GM23248 (cell line): ENCODE measurements around the gene ITSN2. TPM values are rescaled to one million over a fixed set of nuclear protein-coding genes. Genes with fewer than 3 reads are reported as not detected.

Source experiments
- DNase-seq: peaks from one replicate; pipeline ENCODE4 v3.0.0-alpha.2; 2015
- H2AFZ ChIP-seq: fragments of 200-600 bp; sonication (generic); 2 replicates; pipeline ENCODE4 v1.6.1; 2016; ENCODE audit warnings: antibody characterized with exemption
- H3F3A ChIP-seq: fragments of 200-600 bp; sonication (generic); 2 replicates; pipeline ENCODE4 v1.6.1; 2016; ENCODE audit warnings: mild to moderate bottlenecking, antibody characterized with exemption, mixed run types; ENCODE audit not compliant: insufficient read depth
- H3K27ac ChIP-seq: fragments of 200-600 bp; sonication (generic); 2 replicates; pipeline ENCODE4 v1.5.1; 2016; ENCODE audit warnings: mild to moderate bottlenecking
- H3K27me3 ChIP-seq: fragments of 200-600 bp; sonication (generic); replicated peaks from 2 replicates; pipeline ENCODE4 v1.6.1; 2016; ENCODE audit warnings: mild to moderate bottlenecking; ENCODE audit not compliant: insufficient read depth
- H3K36me3 ChIP-seq: fragments of 200-600 bp; sonication (generic); 2 replicates; pipeline ENCODE4 v1.6.1; 2016; ENCODE audit warnings: low read depth, mild to moderate bottlenecking
- H3K4me1 ChIP-seq: fragments of 200-600 bp; sonication (generic); 2 replicates; pipeline ENCODE4 v1.6.1; 2016; ENCODE audit warnings: mild to moderate bottlenecking; ENCODE audit not compliant: insufficient read depth
- H3K4me2 ChIP-seq: fragments of 200-600 bp; sonication (generic); one replicate; pipeline ENCODE4 v1.6.1; 2016; ENCODE audit warnings: mild to moderate bottlenecking; ENCODE audit not compliant: unreplicated experiment
- H3K4me3 ChIP-seq: fragments of 200-600 bp; sonication (generic); 2 replicates; pipeline ENCODE4 v1.5.1; 2016; ENCODE audit warnings: mild to moderate bottlenecking
- H3K79me2 ChIP-seq: fragments of 200-600 bp; sonication (generic); 2 replicates; pipeline ENCODE4 v1.6.1; 2016; ENCODE audit warnings: mild to moderate bottlenecking; ENCODE audit not compliant: insufficient read depth
- H3K9ac ChIP-seq: fragments of 200-600 bp; sonication (generic); 2 replicates; pipeline ENCODE4 v1.6.1; 2016; ENCODE audit warnings: mild to moderate bottlenecking
- H3K9me2 ChIP-seq: fragments of 200-600 bp; sonication (generic); 2 replicates; pipeline ENCODE4 v1.6.1; 2016; ENCODE audit warnings: mixed run types, mild to moderate bottlenecking, moderate library complexity; ENCODE audit not compliant: insufficient read depth
- H3K9me3 ChIP-seq: fragments of 200-600 bp; sonication (generic); one replicate; pipeline ENCODE4 v1.6.1; 2017; ENCODE audit warnings: low read depth
- H4K20me1 ChIP-seq: fragments of 200-600 bp; sonication (generic); 2 replicates; pipeline ENCODE4 v1.6.0; 2016; ENCODE audit not compliant: insufficient read depth
- EZH2 ChIP-seq: fragments of 200-600 bp; sonication (generic); IDR thresholded peaks from 2 replicates; pipeline ENCODE4 v1.6.1; 2018; ENCODE audit warnings: antibody characterized with exemption, mild to moderate bottlenecking; ENCODE audit not compliant: insufficient read depth, poor library complexity, severe bottlenecking
- EZH2phosphoT487 ChIP-seq: fragments of 200-600 bp; sonication (generic); IDR thresholded peaks from 2 replicates; pipeline ENCODE4 v1.6.1; 2018; ENCODE audit warnings: antibody characterized with exemption, moderate library complexity, mild to moderate bottlenecking, low read depth; ENCODE audit not compliant: insufficient read depth
- WGBS, 2 experiments: methylation state at CpG; one replicate each; pipeline ENCODE4 v1.1.6; 2015 to 2017; ENCODE audit warnings: low lambda C conversion rate in 2 of 2, low coverage in 1 of 2; ENCODE audit errors: missing lambda C conversion rate in 2 of 2; 5-methylcytosine and 5-hydroxymethylcytosine counted together
- in situ Hi-C: fragments of 300-500 bp; cut with MboI; formaldehyde crosslinking; loops from 2 replicates; pipeline ENCODE4 v1.15.0; 2020
- polyA plus RNA-seq: library from polyadenylated mRNA; unstranded; fragments of >200 nt; fragmentation: Nextera tagmentation; extraction: Ambion mirVana; gene quantifications from 2 replicates; pipeline ENCODE4 v1.2.1, GENCODE V29; 2016
- total RNA-seq: library from RNA; depleted of rRNA; stranded (reverse); fragments of >200 nt; shearing (Covaris generic); gene quantifications from 2 replicates; pipeline ENCODE4 v1.2.3, GENCODE V29; 2014

ITSN2 gene
- total and polyA plus RNA-seq, 2 experiments from 2014 or later = 12.9 to 19.2 TPM

GRCh38 chr2:24301599-24301998, 58.7 kb downstream of the ITSN2 start:
- Histone ChIP-seq H3K27me3 (no peaks in the 10 kb centered on the region), H3K9me3 (no peaks in the 10 kb centered on the region), H4K20me1 (no peaks in the 10 kb centered on the region), H3K9me2 (no peaks in the 10 kb centered on the region), H3K4me2 (no peak overlapping the region), H3K4me3 (no peak overlapping the region), H3K4me1 (peaks cover 6% of the 10 kb centered on the region), H3K36me3 (peaks cover 37% of the 10 kb centered on the region), H3K27ac (no peak overlapping the region), H3F3A (peaks cover 17% of the 10 kb centered on the region; the same call in 1 of the 2 replicates), H3K9ac (no peak overlapping the region), H2AFZ (no peak overlapping the region), H3K79me2 (no peaks in the 10 kb centered on the region)
- TF ChIP-seq EZH2phosphoT487 (no peak), EZH2 (no peak)
- 97 to 98% methylated on average over 6 of the region's 6 CpGs for WGBS, 2 experiments
- in situ Hi-C loops = no loop called here
- DNase-seq = no peak

DNA sequence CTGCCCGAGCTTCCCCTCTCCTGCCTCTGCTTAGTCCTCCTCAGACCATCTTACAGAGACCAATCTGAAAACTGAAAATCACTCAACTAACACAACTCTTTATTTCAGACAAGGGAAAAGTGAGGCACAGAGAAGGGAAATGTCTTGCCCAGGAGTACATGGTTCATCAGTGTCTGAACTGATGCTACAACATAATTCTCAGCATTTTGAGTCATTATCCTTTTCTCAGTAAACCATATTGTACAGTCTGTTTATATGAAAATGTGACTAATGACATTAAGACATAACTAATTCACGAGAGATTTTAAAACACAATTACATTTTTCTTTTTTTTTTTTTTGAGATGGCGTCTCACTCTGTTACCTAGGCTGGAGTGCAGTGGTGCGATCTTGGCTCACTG, 62.7 kb downstream of the ITSN2 start:
- Histone ChIP-seq H4K20me1 (no peaks in the 10 kb centered on the region), H3K27ac (no peak overlapping the region), H3K9ac (no peak overlapping the region), H3K4me1 (no peaks in the 10 kb centered on the region), H3K36me3 (peaks cover 49% of the 10 kb centered on the region), H3K27me3 (no peaks in the 10 kb centered on the region), H3K79me2 (no peaks in the 10 kb centered on the region), H3K4me3 (no peak overlapping the region), H3K9me2 (no peaks in the 10 kb centered on the region), H2AFZ (no peak overlapping the region), H3K4me2 (no peak overlapping the region), H3F3A (no peaks in the 10 kb centered on the region), H3K9me3 (no peaks in the 10 kb centered on the region)
- 95% methylated on average over 4 of the region's 4 CpGs for WGBS, 2 experiments
- DNase-seq = no peak
- TF ChIP-seq EZH2 = no peak
- no peak for TF ChIP-seq EZH2phosphoT487
- in situ Hi-C loops = no loop called here

DNA sequence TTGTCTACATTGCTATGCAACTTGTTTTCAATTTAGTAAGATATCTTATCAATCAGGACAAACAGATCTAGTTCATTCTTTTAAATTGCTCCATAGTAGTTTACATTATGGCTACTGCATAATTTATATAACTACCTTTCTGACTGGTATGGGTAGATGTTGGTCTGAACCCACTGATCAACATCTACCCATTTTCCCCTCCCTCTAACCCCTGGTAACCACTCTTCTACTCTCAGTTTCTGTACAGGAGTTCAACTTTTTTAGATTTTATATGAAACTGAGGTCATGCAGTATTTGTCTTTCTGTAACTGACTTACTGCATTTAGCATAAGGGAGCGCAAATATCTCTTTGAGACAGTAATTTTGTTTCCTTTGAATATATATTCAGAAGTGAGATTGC, 73.2 kb downstream of the ITSN2 start:
- Histone ChIP-seq H4K20me1 (no peaks in the 10 kb centered on the region; the same call in 1 of the 2 replicates), H3F3A (no peaks in the 10 kb centered on the region), H3K4me3 (no peak overlapping the region), H3K79me2 (no peaks in the 10 kb centered on the region), H3K9ac (no peak overlapping the region), H2AFZ (no peak overlapping the region), H3K9me2 (no peaks in the 10 kb centered on the region), H3K27me3 (no peaks in the 10 kb centered on the region), H3K9me3 (no peaks in the 10 kb centered on the region), H3K27ac (no peak overlapping the region), H3K4me2 (no peak overlapping the region), H3K36me3 (peaks cover 24% of the 10 kb centered on the region; the same call in 1 of the 2 replicates), H3K4me1 (no peaks in the 10 kb centered on the region)
- WGBS, 2 experiments = 96 to 100% methylated on average over 1 of the region's 1 CpG
- DNase-seq = no peak
- no peak for TF ChIP-seq EZH2
- TF ChIP-seq EZH2phosphoT487 = no peak
- in situ Hi-C loops = no loop called here

DNA sequence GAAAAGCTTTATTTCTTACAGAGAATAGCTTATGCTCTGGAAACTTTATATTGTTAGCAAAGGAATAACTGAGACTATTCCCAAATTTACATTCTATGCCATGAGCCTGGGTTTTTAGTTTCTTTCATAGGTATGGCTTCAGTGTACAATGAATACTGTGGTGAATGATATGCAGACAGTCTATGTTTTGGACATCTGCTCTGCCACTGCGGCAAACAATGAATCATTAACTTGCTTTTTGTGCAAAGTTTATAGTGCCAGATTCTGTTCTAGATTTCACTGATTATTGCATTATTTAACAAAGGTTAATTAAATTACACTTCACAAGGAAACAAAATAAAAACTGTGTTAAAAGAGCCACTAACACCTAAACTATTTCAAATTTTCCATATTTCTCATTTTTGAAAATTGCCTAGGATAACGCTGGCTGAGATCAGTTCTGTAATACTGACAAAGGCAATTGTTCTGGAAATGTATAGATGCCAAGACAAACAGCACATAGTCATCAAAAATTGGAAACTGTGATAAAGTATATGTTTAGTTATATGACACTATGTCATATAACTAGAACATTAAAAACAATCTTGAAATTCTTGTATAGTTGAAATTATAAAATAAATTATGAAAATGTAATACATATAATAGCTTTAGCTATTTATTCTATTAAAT, 74.7 kb downstream of the ITSN2 start:
- Histone ChIP-seq H3K9ac (no peak overlapping the region), H3K9me2 (no peaks in the 10 kb centered on the region), H4K20me1 (no peaks in the 10 kb centered on the region; the same call in 1 of the 2 replicates), H3K4me3 (no peak overlapping the region), H3K4me1 (no peaks in the 10 kb centered on the region), H3K27me3 (no peaks in the 10 kb centered on the region), H3K4me2 (no peak overlapping the region), H2AFZ (no peak overlapping the region), H3K36me3 (peaks cover 21% of the 10 kb centered on the region; the same call in 1 of the 2 replicates), H3K27ac (no peak overlapping the region), H3K79me2 (no peaks in the 10 kb centered on the region), H3K9me3 (no peaks in the 10 kb centered on the region), H3F3A (no peaks in the 10 kb centered on the region)
- in situ Hi-C loops = no loop called here
- no peak for DNase-seq
- 98% methylated on average over 2 of the region's 2 CpGs for WGBS, 2 experiments
- TF ChIP-seq EZH2phosphoT487 (no peak), EZH2 (no peak)

DNA sequence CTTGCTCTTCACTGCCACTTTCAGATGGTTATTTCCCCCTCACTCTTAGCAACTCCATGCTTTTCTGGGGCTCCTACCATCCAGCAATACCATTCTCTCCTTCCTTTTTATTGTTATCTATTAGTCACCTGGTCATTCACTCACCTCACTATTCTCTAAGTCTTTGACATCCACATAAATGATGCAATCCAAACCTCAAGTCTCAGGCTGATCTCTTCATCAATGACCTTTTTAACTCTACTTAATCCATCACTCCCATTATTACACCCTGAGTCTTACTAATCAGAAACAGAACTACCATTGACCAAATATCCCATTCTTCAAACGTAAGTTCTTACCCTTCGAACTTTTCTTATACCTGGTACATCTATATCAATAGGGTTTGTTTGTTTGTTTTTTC, 79.7 kb downstream of the ITSN2 start:
- 97 to 98% methylated on average over 2 of the region's 2 CpGs for WGBS, 2 experiments
- Histone ChIP-seq H4K20me1 (no peaks in the 10 kb centered on the region; the same call in 1 of the 2 replicates), H3K36me3 (peaks cover 3% of the 10 kb centered on the region; the same call in 1 of the 2 replicates), H3K79me2 (no peaks in the 10 kb centered on the region), H3K4me2 (no peak overlapping the region), H2AFZ (no peak overlapping the region), H3K27ac (no peak overlapping the region), H3K9me2 (no peaks in the 10 kb centered on the region), H3K9me3 (no peaks in the 10 kb centered on the region), H3K4me3 (no peak overlapping the region), H3K9ac (no peak overlapping the region), H3K4me1 (no peaks in the 10 kb centered on the region), H3K27me3 (no peaks in the 10 kb centered on the region), H3F3A (no peaks in the 10 kb centered on the region)
- DNase-seq = no peak
- no peak for TF ChIP-seq EZH2phosphoT487
- TF ChIP-seq EZH2 = no peak
- in situ Hi-C loops = no loop called here
